ENCODE results near the gene AKAP13.

DNA sequence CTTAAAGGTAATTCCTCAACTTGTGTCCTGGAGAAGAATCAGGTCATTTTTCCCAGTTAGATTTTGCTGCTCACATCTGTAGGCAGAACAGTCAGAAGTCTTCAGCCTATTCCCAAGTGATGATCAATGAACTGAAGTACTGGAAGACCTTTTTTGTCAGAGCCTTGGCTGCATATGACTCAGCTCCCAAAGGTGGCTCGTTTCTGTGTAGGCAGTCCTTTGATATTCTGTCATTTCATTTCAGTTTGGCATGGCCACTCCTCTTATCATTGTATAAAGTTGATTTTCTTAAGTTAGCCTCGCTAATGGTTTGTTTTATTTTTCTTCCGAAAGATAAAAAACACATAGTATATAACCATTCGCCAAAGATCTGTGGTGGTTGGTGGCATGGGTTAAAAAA lies 323.7 kb downstream of the AKAP13 start:
- TF ChIP-seq CTCF (conservative IDR thresholded peaks at IDR 0.05) (no peak), ZFX (IDR thresholded peaks at IDR 0.05) (no peak)

All from C4-2B (cell line).